Measurements from ENCODE around the gene AIMP1. TPM values are rescaled to one million over a fixed set of nuclear protein-coding genes. Genes with fewer than 3 reads are reported as not detected.

The AIMP1 gene
- total and polyA plus RNA-seq, 9 donors, result 37.3 to 49.7 (median 45.1) TPM

- no peak for DNase-seq
- peaks cover 27% of the 10 kb centered on the region for H3K36me3 ChIP-seq (ENCODE audit: control insufficient read depth, insufficient read depth, low read length)
- no peak overlapping the region for H3K27ac ChIP-seq (ENCODE audit: low read length)
- peaks cover 7% of the 10 kb centered on the region for H3K9me3 ChIP-seq (replicated peaks; ENCODE audit: control insufficient read depth, low read depth, low read length)
- no peaks in the 10 kb centered on the region for H3K27me3 ChIP-seq (ENCODE audit: control insufficient read depth, insufficient read depth, low read length)
- no peaks in the 10 kb centered on the region for H3K4me1 ChIP-seq (ENCODE audit: control insufficient read depth, insufficient read depth, low read length)
- H3K4me3 ChIP-seq (ENCODE audit: low read length), result no peak overlapping the region
- WGBS (ENCODE audit: insufficient coverage), result no CpG with 5 or more reads among the region's 1 CpG
Observed at GRCh38 chr4:106340774-106341173, 24.4 kb downstream of the AIMP1 start.

- WGBS (ENCODE audit: insufficient coverage), result 91% methylated on average over 1 of the region's 2 CpGs
- Histone ChIP-seq H3K27ac (ENCODE audit: low read length) (no peak overlapping the region), H3K9me3 (replicated peaks; ENCODE audit: control insufficient read depth, low read depth, low read length) (no peaks in the 10 kb centered on the region), H3K27me3 (ENCODE audit: control insufficient read depth, insufficient read depth, low read length) (no peaks in the 10 kb centered on the region), H3K4me1 (ENCODE audit: control insufficient read depth, insufficient read depth, low read length) (no peaks in the 10 kb centered on the region), H3K4me3 (ENCODE audit: low read length) (no peak overlapping the region), H3K36me3 (ENCODE audit: control insufficient read depth, insufficient read depth, low read length) (peaks cover 6% of the 10 kb centered on the region)
- DNase-seq, result no peak
Observed at GRCh38 chr4:106343865-106344646, 27.7 kb downstream of the AIMP1 start.

- no peaks in the 10 kb centered on the region for H3K9me3 ChIP-seq (replicated peaks; ENCODE audit: control insufficient read depth, low read depth, low read length)
- no peak overlapping the region for H3K4me3 ChIP-seq (ENCODE audit: low read length)
- no peaks in the 10 kb centered on the region for H3K27me3 ChIP-seq (ENCODE audit: control insufficient read depth, insufficient read depth, low read length)
- WGBS (ENCODE audit: insufficient coverage), result no CpG with 5 or more reads among the region's 1 CpG
- peak; percentile 10 for DNase-seq
- no peaks in the 10 kb centered on the region for H3K4me1 ChIP-seq (ENCODE audit: control insufficient read depth, insufficient read depth, low read length)
- peaks cover 7% of the 10 kb centered on the region for H3K36me3 ChIP-seq (ENCODE audit: control insufficient read depth, insufficient read depth, low read length)
- no peak overlapping the region for H3K27ac ChIP-seq (ENCODE audit: low read length)
Observed at GRCh38 chr4:106344647-106344970, 28.3 kb downstream of the AIMP1 start.

- WGBS (ENCODE audit: insufficient coverage), result no CpG with 5 or more reads among the region's 1 CpG
- no peaks in the 10 kb centered on the region for H3K27me3 ChIP-seq (ENCODE audit: control insufficient read depth, insufficient read depth, low read length)
- H3K4me3 ChIP-seq (ENCODE audit: low read length), result no peak overlapping the region
- no peak for DNase-seq
- no peaks in the 10 kb centered on the region for H3K9me3 ChIP-seq (replicated peaks; ENCODE audit: control insufficient read depth, low read depth, low read length)
- peaks cover 9% of the 10 kb centered on the region for H3K36me3 ChIP-seq (ENCODE audit: control insufficient read depth, insufficient read depth, low read length)
- H3K4me1 ChIP-seq (ENCODE audit: control insufficient read depth, insufficient read depth, low read length), result no peaks in the 10 kb centered on the region
- no peak overlapping the region for H3K27ac ChIP-seq (ENCODE audit: low read length)
Observed at GRCh38 chr4:106347167-106347566, 30.8 kb downstream of the AIMP1 start.

- H3K27me3 ChIP-seq (ENCODE audit: control insufficient read depth, insufficient read depth, low read length), result no peaks in the 10 kb centered on the region
- no peaks in the 10 kb centered on the region for H3K4me1 ChIP-seq (ENCODE audit: control insufficient read depth, insufficient read depth, low read length)
- H3K4me3 ChIP-seq (ENCODE audit: low read length), result no peak overlapping the region
- peak; percentile 10 for DNase-seq
- no peak overlapping the region for H3K27ac ChIP-seq (ENCODE audit: low read length)
- no peaks in the 10 kb centered on the region for H3K9me3 ChIP-seq (replicated peaks; ENCODE audit: control insufficient read depth, low read depth, low read length)
- peaks cover 9% of the 10 kb centered on the region for H3K36me3 ChIP-seq (ENCODE audit: control insufficient read depth, insufficient read depth, low read length)
Observed at GRCh38 chr4:106351016-106351415, 34.7 kb downstream of the AIMP1 start.

- Histone ChIP-seq H3K27ac (ENCODE audit: low read length) (no peak overlapping the region), H3K4me1 (ENCODE audit: control insufficient read depth, insufficient read depth, low read length) (no peaks in the 10 kb centered on the region), H3K27me3 (ENCODE audit: control insufficient read depth, insufficient read depth, low read length) (no peaks in the 10 kb centered on the region), H3K4me3 (ENCODE audit: low read length) (no peak overlapping the region), H3K36me3 (ENCODE audit: control insufficient read depth, insufficient read depth, low read length) (peaks cover 5% of the 10 kb centered on the region), H3K9me3 (replicated peaks; ENCODE audit: control insufficient read depth, low read depth, low read length) (no peaks in the 10 kb centered on the region)
- DNase-seq, result no peak
- 100% methylated on average over 1 of the region's 1 CpG for WGBS (ENCODE audit: insufficient coverage)
Observed at GRCh38 chr4:106353786-106354185, 37.4 kb downstream of the AIMP1 start.

- peak; percentile 75 for DNase-seq
Observed at GRCh38 chr4:106355193-106355592, 38.8 kb downstream of the AIMP1 start.

GRCh38 chr4:106358899-106359298 is 42.5 kb downstream of the AIMP1 start:
- no peaks in the 10 kb centered on the region for H3K9me3 ChIP-seq (replicated peaks; ENCODE audit: control insufficient read depth, low read depth, low read length)
- H3K4me3 ChIP-seq (ENCODE audit: low read length), result no peak overlapping the region
- no peak overlapping the region for H3K27ac ChIP-seq (ENCODE audit: low read length)
- no peaks in the 10 kb centered on the region for H3K4me1 ChIP-seq (ENCODE audit: control insufficient read depth, insufficient read depth, low read length)
- WGBS (ENCODE audit: insufficient coverage), result no CpG with 5 or more reads among the region's 1 CpG
- DNase-seq, result no peak
- H3K36me3 ChIP-seq (ENCODE audit: control insufficient read depth, insufficient read depth, low read length), result no peaks in the 10 kb centered on the region
- H3K27me3 ChIP-seq (ENCODE audit: control insufficient read depth, insufficient read depth, low read length), result no peaks in the 10 kb centered on the region

More at GRCh38 chr4:106355193-106355592, 38.8 kb downstream of the AIMP1 start:
- Histone ChIP-seq H3K27ac (ENCODE audit: low read length) (peak overlapping the region; percentile 10), H3K27me3 (ENCODE audit: control insufficient read depth, insufficient read depth, low read length) (no peaks in the 10 kb centered on the region), H3K4me1 (ENCODE audit: control insufficient read depth, insufficient read depth, low read length) (no peaks in the 10 kb centered on the region), H3K9me3 (replicated peaks; ENCODE audit: control insufficient read depth, low read depth, low read length) (no peaks in the 10 kb centered on the region), H3K4me3 (ENCODE audit: low read length) (no peak overlapping the region), H3K36me3 (ENCODE audit: control insufficient read depth, insufficient read depth, low read length) (peaks cover 3% of the 10 kb centered on the region)
- WGBS (ENCODE audit: insufficient coverage), result 33% methylated on average over 2 of the region's 4 CpGs

- Histone ChIP-seq H3K27ac (ENCODE audit: low read length) (peak overlapping the region; percentile 2), H3K9me3 (replicated peaks; ENCODE audit: control insufficient read depth, low read depth, low read length) (no peaks in the 10 kb centered on the region), H3K36me3 (ENCODE audit: control insufficient read depth, insufficient read depth, low read length) (no peaks in the 10 kb centered on the region), H3K4me3 (ENCODE audit: low read length) (no peak overlapping the region), H3K27me3 (ENCODE audit: control insufficient read depth, insufficient read depth, low read length) (no peaks in the 10 kb centered on the region), H3K4me1 (ENCODE audit: control insufficient read depth, insufficient read depth, low read length) (no peaks in the 10 kb centered on the region)
- peak; percentile 69 for DNase-seq
- WGBS (ENCODE audit: insufficient coverage), result no CpG with 5 or more reads among the region's 3 CpGs
Observed at GRCh38 chr4:106362086-106362825, 45.9 kb downstream of the AIMP1 start.

- Histone ChIP-seq H3K27me3 (ENCODE audit: control insufficient read depth, insufficient read depth, low read length) (no peaks in the 10 kb centered on the region), H3K27ac (ENCODE audit: low read length) (no peak overlapping the region), H3K4me3 (ENCODE audit: low read length) (no peak overlapping the region), H3K4me1 (ENCODE audit: control insufficient read depth, insufficient read depth, low read length) (no peaks in the 10 kb centered on the region), H3K9me3 (replicated peaks; ENCODE audit: control insufficient read depth, low read depth, low read length) (no peaks in the 10 kb centered on the region), H3K36me3 (ENCODE audit: control insufficient read depth, insufficient read depth, low read length) (no peaks in the 10 kb centered on the region)
- DNase-seq, result no peak
- 75% methylated on average over 1 of the region's 1 CpG for WGBS (ENCODE audit: insufficient coverage)
Observed at GRCh38 chr4:106364282-106364681, 47.9 kb downstream of the AIMP1 start.

Data from muscle of leg (tissue), 11 donors.